NOMO-1 treated with DMSO at 0.1 percent for 48 hours (cell line): ENCODE data around the gene GPHN.
"Not testable (repeated sequence)": the region's sequence is repeated elsewhere in the genome, so short reads cannot be mapped to it uniquely, and the experiment has no call there.

Experiments
- DNase-seq: peaks from one replicate; lab custom pipeline; 2025; ENCODE audit not compliant: unreplicated experiment; lab: John Stamatoyannopoulos, UW

Gene GPHN

GRCh38 chr14:67018720-67019119 is 510.8 kb downstream of the GPHN start:
- DNase-seq: peak; percentile 69

DNA sequence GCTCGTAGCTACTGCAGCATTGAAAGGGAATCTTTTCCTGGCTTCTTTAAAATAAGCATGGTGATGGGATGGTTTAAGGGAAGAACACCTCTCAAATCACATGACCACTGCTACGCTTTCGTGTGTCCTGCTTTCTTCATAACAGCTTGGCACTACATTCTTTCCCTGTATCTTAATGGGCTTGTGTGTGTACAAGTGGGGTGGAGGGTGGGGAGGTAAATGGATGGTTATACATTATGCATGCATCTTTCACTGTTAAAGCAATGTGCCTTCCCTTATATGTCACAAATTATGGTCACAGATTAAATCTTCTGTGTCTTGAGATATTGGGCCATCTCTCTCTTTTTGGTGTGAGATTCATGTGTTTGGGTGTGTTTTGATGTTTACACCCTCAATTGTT is 511.8 kb downstream of the GPHN start:
- DNase-seq: no peak

GRCh38 chr14:67031920-67032774 is 524.2 kb downstream of the GPHN start:
- DNase-seq: no peak

DNA sequence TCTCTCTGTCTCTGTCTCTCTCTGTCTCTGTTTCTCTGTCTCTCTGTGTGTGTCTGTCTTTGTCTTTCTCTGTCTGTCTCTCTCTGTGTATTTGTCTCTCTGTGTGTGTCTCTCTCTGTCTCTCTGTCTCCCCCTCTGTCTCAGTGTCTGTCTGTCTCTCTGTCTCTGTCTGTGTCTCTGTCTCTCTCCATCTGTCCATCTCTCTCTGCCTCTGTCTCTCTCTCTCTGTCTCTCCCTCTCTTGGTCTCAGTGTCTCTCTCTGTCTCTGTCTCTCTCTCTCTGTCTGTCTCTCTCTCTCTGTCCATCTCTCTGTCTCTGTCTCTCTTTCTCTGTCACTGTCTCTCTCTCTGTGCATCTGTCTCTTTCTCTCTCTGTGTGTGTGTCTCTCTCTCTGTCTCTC is 537.5 kb downstream of the GPHN start:
- no peak for DNase-seq

DNA sequence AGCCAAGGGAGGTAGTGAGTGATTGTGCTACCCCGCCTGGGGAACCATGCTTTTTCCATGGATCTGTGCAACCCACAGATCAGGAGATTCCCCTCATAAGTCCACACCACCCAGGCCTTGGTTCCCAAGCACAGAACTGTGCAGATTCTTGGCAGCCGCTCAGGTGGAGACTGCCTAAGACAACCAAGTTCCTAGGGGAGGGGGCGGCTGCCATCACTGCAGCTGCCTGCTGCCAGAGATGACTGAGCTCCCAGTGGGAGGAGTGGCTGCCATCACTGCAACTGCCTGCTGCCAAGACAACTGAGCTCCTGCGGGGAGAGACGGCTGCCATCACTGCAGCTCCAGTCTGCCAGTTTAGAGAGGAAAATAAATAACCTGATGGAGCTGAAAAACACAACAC is 542.9 kb downstream of the GPHN start:
- DNase-seq: no peak

DNA sequence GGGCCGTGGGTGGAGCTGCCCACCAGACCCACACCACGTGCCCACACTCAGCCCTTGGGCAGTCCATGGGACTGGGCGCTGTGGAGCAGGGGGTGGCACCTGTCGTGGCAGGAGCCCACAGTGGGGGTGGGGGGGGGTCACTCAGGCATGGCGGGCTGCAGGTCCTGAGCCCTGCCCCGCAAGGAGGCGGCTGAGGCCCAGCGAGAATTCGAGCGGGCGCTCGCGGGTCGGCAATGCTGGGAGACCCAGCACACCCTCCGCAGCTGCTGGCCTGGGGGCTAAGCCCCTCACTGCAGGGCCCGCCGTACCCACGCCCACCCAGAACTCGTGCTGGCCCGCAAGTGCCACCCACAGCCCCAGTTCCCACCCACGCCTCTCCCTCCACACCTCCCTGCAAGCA is 548.7 kb downstream of the GPHN start:
- no peak for DNase-seq

GRCh38 chr14:67059596-67059995 is 551.6 kb downstream of the GPHN start:
- no peak for DNase-seq

- no peak for DNase-seq
Observed at GRCh38 chr14:67060546-67060945, 552.6 kb downstream of the GPHN start.

GRCh38 chr14:67067070-67067814 is 559.3 kb downstream of the GPHN start:
- DNase-seq: not testable (repeated sequence)

DNA sequence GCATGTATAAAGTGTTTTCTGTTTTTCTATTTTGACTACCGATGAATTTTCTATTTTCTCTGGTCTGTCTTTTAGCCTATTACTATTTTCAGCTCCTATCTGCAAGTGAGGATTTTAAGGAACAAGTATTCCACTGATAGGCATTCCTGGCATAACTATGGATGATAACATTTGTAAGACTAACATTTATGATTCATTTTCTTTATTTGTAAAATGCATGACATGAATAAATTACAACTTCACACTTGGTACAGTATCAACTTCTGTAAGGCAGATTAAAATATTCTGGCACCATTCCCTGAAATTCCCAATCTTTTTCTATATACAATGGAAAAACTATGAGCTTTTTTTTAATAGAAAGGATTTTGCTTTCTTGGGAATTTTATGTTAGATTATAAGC is 560.3 kb downstream of the GPHN start:
- DNase-seq: no peak

DNA sequence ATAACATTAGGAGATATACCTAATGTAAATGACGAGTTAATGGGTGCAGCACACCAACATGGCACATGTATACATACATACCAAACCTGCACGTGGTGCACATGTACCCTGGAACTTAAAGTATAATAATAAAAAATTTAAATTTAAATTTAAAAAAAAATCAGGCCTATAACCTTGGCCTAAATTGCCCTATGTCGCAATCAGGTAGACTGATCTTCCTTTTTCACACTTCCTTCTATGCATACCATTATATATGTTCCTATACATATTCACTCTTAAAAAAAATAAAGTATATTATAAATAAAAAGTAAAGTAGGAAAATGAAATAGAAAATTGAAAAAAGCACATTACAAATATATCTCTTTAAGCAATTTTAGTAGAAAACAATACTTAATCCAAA is 563.6 kb downstream of the GPHN start:
- DNase-seq: peak; percentile 13

GRCh38 chr14:67077921-67078320 is 570.0 kb downstream of the GPHN start:
- DNase-seq: no peak

GRCh38 chr14:67079846-67080245 is 571.9 kb downstream of the GPHN start:
- peak; percentile 57 for DNase-seq

GRCh38 chr14:67108230-67108629 is 600.3 kb downstream of the GPHN start:
- no peak for DNase-seq

DNA sequence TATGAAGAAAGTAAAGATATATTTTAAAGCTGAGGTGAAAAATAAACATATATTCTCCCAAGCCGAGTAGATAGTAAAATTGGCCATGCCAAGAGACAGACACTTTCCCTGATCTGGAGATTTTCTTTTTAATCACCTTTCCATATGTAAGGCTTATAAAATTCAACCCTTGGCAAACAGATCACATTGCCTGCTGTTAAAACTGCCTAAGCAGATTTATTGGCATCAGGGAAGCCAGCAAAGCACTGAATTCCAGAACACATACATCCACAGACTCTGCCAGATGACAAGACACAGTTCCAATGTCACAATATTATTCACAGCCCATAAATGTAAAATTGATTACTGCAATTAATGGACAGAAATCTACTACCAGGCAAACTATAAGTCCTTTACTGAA is 603.1 kb downstream of the GPHN start:
- DNase-seq: no peak

GRCh38 chr14:67112344-67112743 is 604.4 kb downstream of the GPHN start:
- DNase-seq: no peak

- DNase-seq: no peak
Observed at GRCh38 chr14:67127174-67127573, 619.2 kb downstream of the GPHN start.

- DNase-seq: no peak
Observed at GRCh38 chr14:67129768-67130167, 621.8 kb downstream of the GPHN start.

GRCh38 chr14:67131691-67132090 is 623.7 kb downstream of the GPHN start:
- no peak for DNase-seq

DNA sequence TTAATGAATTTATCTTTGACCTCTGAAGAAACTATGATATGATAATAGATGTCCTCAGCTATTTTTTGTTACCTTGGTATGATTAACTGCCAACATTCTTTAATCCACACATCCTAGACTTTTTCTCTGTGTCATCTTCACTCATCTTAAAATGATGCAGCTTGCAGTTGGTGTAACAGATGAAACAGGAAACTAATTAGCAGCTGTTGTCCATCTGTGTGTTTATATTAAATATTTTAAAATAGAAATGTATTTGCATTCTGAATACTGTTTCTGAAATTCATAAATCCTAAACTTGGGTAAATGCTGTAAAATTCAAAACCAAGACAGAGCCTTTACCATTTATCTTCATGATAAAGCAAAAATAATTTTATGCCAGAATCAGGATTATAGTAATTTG is 625.2 kb downstream of the GPHN start:
- DNase-seq: no peak

DNA sequence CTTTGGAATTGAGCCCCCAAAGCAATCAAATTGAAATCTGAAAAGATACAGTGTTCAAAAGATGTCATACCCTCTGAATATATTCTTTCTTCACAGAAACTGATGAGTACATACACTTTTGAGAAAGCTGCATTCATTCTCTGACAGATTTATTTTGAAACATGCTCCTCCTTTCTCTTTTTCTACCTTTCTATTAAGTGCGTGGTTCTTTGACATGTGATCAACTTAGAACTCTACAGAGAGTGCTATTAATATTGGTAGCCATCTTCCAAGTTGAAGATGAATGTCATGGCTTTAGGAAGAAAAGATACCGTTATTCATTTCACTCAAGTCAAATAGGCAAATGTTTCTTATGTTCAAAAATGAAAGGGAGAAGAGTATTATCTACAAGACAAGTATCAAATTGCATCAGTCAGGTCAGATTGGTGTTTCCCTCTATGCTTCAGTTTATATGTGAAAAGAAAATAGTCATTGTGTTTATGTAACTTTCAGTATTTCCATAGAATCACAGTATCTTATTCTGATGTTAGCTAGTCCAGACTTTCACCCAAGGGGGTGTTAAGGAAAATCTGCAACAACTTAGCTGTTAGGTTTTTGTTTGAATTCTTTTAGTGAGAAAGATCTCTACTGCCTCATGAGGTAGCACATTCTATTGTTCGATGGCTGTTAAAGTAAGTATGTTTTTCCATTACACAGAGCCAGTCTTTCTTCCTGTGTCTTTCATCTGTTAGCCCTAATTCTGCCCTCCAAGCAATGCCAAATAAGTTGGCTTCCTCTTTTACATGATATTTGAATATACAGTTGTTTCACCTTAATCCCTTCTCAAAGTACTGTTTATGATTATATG is 625.9 kb downstream of the GPHN start:
- DNase-seq: no peak
